ENCODE results near the gene C1orf105. TPM values are rescaled to one million over a fixed set of nuclear protein-coding genes. Genes with fewer than 3 reads are reported as not detected.

C1orf105 gene
- total and polyA plus RNA-seq, 2 experiments from 2014 or later = not detected

DNA sequence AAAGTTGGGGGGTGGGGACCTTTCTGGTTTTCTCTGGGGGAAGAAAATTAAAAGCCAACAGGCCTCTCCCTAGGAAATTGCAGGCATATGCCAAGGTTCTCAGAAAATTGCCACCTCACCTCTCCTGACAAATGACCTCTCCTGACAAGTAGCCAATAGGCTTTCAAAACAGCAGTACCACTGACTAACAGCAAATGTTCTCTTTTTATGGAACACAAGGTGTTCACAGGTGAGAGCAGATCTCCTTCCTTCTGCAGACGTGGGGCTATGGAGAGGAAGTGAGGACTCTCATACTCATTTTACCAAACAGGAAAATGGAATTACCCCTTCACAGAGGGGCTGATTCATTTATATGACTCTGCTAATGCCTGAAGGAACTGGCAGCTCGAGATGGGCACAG lies 79.7 kb downstream of the C1orf105 start:
- no peak overlapping the region for H3K4me3 Mint-ChIP-seq
- H3K9me3 Mint-ChIP-seq = no peaks in the 10 kb centered on the region
- ATAC-seq (no peak), DNase-seq (ENCODE audit: low spot score) (no peak)
- peaks cover 6% of the 10 kb centered on the region; the same call in 1 of the 2 replicates for H3K4me1 ChIP-seq (ENCODE audit: insufficient read depth)
- H3K9me2 ChIP-seq (ENCODE audit: insufficient read depth) = no peaks in the 10 kb centered on the region
- no peak for TF ChIP-seq ETS1 (IDR thresholded peaks at IDR 0.05)
- H3K4me3 ChIP-seq = no peak overlapping the region
- H3K4me2 ChIP-seq = no peak overlapping the region
- no peak overlapping the region for H2AFZ ChIP-seq
- H3K27me3 Mint-ChIP-seq (ENCODE audit: insufficient read depth, low read depth, poor library complexity) = no peaks in the 10 kb centered on the region
- no peaks in the 10 kb centered on the region for H3K36me3 Mint-ChIP-seq (ENCODE audit: low read depth)
- no peaks in the 10 kb centered on the region for H3K27me3 ChIP-seq (ENCODE audit: insufficient read depth)
- H4K20me1 ChIP-seq (replicated peaks; ENCODE audit: insufficient read depth) = no peaks in the 10 kb centered on the region
- H3K79me2 ChIP-seq (replicated peaks; ENCODE audit: insufficient read depth) = no peaks in the 10 kb centered on the region
- no peak overlapping the region for H3K27ac ChIP-seq (ENCODE audit: low read depth)
- H3K4me1 Mint-ChIP-seq = peaks cover 9% of the 10 kb centered on the region; the same call in 2 of the 3 replicates
- H3K36me3 ChIP-seq (ENCODE audit: insufficient read depth) = no peaks in the 10 kb centered on the region
- no peak overlapping the region for H3K27ac Mint-ChIP-seq
- H3F3A ChIP-seq (replicated peaks; ENCODE audit: low read depth) = no peaks in the 10 kb centered on the region

DNA sequence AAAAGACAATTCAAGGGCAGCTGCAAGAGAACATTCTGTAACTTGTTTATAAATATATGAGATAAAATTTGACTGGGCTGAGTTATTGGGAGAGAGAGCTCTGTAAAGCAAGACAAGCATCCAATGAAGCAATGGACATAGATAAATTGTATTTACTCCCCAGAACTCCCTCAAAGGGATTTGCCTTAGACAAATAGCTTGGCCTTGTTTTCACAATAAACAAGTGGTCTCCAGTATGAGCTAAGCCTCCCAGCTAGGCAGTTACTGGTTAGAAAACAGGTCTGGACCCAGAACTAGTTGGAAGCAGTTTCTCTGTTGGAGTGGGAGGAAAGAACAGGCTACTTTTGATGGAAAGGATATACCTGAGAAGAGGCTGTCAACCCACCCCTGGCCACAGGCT lies 87.3 kb downstream of the C1orf105 start:
- H3K9me2 ChIP-seq (ENCODE audit: insufficient read depth) = no peaks in the 10 kb centered on the region
- H2AFZ ChIP-seq = no peak overlapping the region
- TF ChIP-seq POLR2AphosphoS5 (IDR thresholded peaks at IDR 0.05; ENCODE audit: low read depth) (no peak), JUNB (IDR thresholded peaks at IDR 0.05; ENCODE audit: unreplicated experiment) (no peak), EZH2 (IDR thresholded peaks at IDR 0.05; ENCODE audit: low read depth, unreplicated experiment) (no peak), ZNF462 (CRISPR knock-in tag; IDR thresholded peaks at IDR 0.05) (no peak), EZH2phosphoT487 (IDR thresholded peaks at IDR 0.05; ENCODE audit: unreplicated experiment) (no peak), CREB1 (CRISPR knock-in tag; IDR thresholded peaks at IDR 0.05; ENCODE audit: low read depth) (no peak), NANOG (IDR thresholded peaks at IDR 0.05; ENCODE audit: borderline replicate concordance) (no peak), ETS1 (IDR thresholded peaks at IDR 0.05) (no peak)
- no peaks in the 10 kb centered on the region for H3K4me1 ChIP-seq (ENCODE audit: insufficient read depth)
- Mint-ChIP-seq H3K27ac (no peak overlapping the region), H3K9me3 (no peaks in the 10 kb centered on the region), H3K36me3 (ENCODE audit: low read depth) (no peaks in the 10 kb centered on the region), H3K27me3 (ENCODE audit: insufficient read depth, low read depth, poor library complexity) (no peaks in the 10 kb centered on the region), H3K4me1 (no peaks in the 10 kb centered on the region), H3K4me3 (no peak overlapping the region)
- no peaks in the 10 kb centered on the region for H3F3A ChIP-seq (replicated peaks; ENCODE audit: low read depth)
- H3K79me2 ChIP-seq (replicated peaks; ENCODE audit: insufficient read depth) = no peaks in the 10 kb centered on the region
- no peaks in the 10 kb centered on the region for H3K27me3 ChIP-seq (ENCODE audit: insufficient read depth)
- no peak overlapping the region for H3K4me2 ChIP-seq
- H3K36me3 ChIP-seq (ENCODE audit: insufficient read depth) = no peaks in the 10 kb centered on the region
- no peak overlapping the region for H3K4me3 ChIP-seq
- DNase-seq (ENCODE audit: low spot score) = no peak
- no peak for ATAC-seq
- H4K20me1 ChIP-seq (replicated peaks; ENCODE audit: insufficient read depth) = no peaks in the 10 kb centered on the region
- no peak overlapping the region for H3K27ac ChIP-seq (ENCODE audit: low read depth)
